OCI-LY7 (cell line): ENCODE results near the gene TECTB. TPM values are rescaled to one million over a fixed set of nuclear protein-coding genes. Genes with fewer than 3 reads are reported as not detected.

ENCODE experiments used
- BruUV-seq: library from RNA; stranded (reverse); fragments of 400-500 nt; replicated peaks from 2 replicates; lab custom pipeline; 2021; lab: Mats Ljungman, UMichigan
- CTCF ChIA-PET: fragments of 300-600 bp; sonication (Branson Sonifier 250); formaldehyde crosslinking; loops from one replicate; lab custom pipeline; 2022; ENCODE audit warnings: antibody characterized with exemption; ENCODE audit not compliant: unreplicated experiment; lab: Charles Lee
- POLR2A ChIA-PET: fragments of 300-600 bp; sonication (Branson Sonifier 250); formaldehyde crosslinking; loops from one replicate; lab custom pipeline; 2022; ENCODE audit warnings: antibody characterized with exemption; lab: Charles Lee
- DNase-seq: peaks from one replicate; pipeline ENCODE4 v3.0.0-alpha.2; 2015; ENCODE audit warnings: low spot score
- H2AFZ ChIP-seq: fragments of 200-600 bp; sonication (generic), shearing (Covaris generic); 2 replicates; pipeline ENCODE4 v1.6.1; 2014; ENCODE audit warnings: mild to moderate bottlenecking, antibody characterized with exemption, low read length, moderate library complexity
- H3K27ac ChIP-seq: fragments of 200-600 bp; sonication (generic); 2 replicates; pipeline ENCODE4 v1.5.1; 2014; ENCODE audit warnings: mixed run types, low read depth, mild to moderate bottlenecking, moderate library complexity, low read length, inconsistent platforms; ENCODE audit not compliant: poor library complexity, severe bottlenecking
- H3K36me3 ChIP-seq: fragments of 200-600 bp; sonication (generic); 2 replicates; pipeline ENCODE4 v1.6.1; 2014; ENCODE audit warnings: mild to moderate bottlenecking, antibody characterized with exemption, low read length, moderate library complexity, mixed read lengths; ENCODE audit not compliant: insufficient read depth
- H3K4me1 ChIP-seq: fragments of 200-600 bp; sonication (generic); 2 replicates; pipeline ENCODE4 v1.5.1; 2014; ENCODE audit warnings: mild to moderate bottlenecking, low read length; ENCODE audit not compliant: insufficient read depth, poor library complexity, severe bottlenecking
- H3K4me2 ChIP-seq: fragments of 200-600 bp; sonication (generic); 2 replicates; pipeline ENCODE4 v1.6.1; 2014; ENCODE audit warnings: mild to moderate bottlenecking, low read length
- H3K4me3 ChIP-seq: fragments of 200-600 bp; sonication (generic); 2 replicates; pipeline ENCODE4 v1.5.1; 2014; ENCODE audit warnings: mild to moderate bottlenecking, low read depth, low read length; ENCODE audit not compliant: poor library complexity, severe bottlenecking
- H3K79me2 ChIP-seq: fragments of 200-600 bp; sonication (generic); 2 replicates; pipeline ENCODE4 v1.6.1; 2016; ENCODE audit warnings: low read depth, mild to moderate bottlenecking, low read length, moderate library complexity, mixed read lengths; ENCODE audit not compliant: insufficient read depth
- H3K9me2 ChIP-seq: fragments of 200-600 bp; sonication (generic); 2 replicates; pipeline ENCODE4 v1.6.1; 2016; ENCODE audit warnings: mild to moderate bottlenecking, low read length, mixed read lengths; ENCODE audit not compliant: insufficient read depth
- H3K9me3 ChIP-seq: fragments of 200-600 bp; sonication (generic); 2 replicates; pipeline ENCODE4 v1.6.1; 2014; ENCODE audit warnings: mild to moderate bottlenecking, mixed run types, low read length, mixed read lengths
- H4K20me1 ChIP-seq: fragments of 200-600 bp; sonication (generic); 2 replicates; pipeline ENCODE4 v1.6.1; 2014; ENCODE audit warnings: mild to moderate bottlenecking, antibody characterized with exemption, low read length, moderate library complexity, mixed read lengths; ENCODE audit not compliant: insufficient read depth
- CTCF ChIP-seq: fragments of 200-600 bp; sonication (generic); conservative IDR thresholded peaks from 2 replicates; pipeline ENCODE4 v1.5.1; 2014; ENCODE audit warnings: mild to moderate bottlenecking, antibody characterized with exemption, low read length, moderate library complexity, mixed read lengths
- EZH2phosphoT487 ChIP-seq: fragments of 200-600 bp; sonication (generic); IDR thresholded peaks from 2 replicates; pipeline ENCODE4 v1.6.1; 2018; ENCODE audit warnings: low read depth, borderline replicate concordance, mild to moderate bottlenecking, mixed run types, antibody characterized with exemption, low read length, moderate library complexity, mixed read lengths
- intact Hi-C: fragments of 100-400 bp; cut with micrococcal nuclease; formaldehyde crosslinking; loops from one replicate; pipeline ENCODE4 v1.10.0; 2022; ENCODE audit not compliant: unreplicated experiment
- total RNA-seq, 2 experiments: library from RNA; depleted of rRNA in 1 of 2; stranded (reverse); fragments of >200 nt in 1 of 2; shearing (Covaris generic) in 1 of 2; gene quantifications; 2 replicates each; pipeline ENCODE4 v1.2.3, GENCODE V29; 2014 to 2022

The TECTB gene
- total RNA-seq, 2 experiments from 2014 or later: not detected

DNA sequence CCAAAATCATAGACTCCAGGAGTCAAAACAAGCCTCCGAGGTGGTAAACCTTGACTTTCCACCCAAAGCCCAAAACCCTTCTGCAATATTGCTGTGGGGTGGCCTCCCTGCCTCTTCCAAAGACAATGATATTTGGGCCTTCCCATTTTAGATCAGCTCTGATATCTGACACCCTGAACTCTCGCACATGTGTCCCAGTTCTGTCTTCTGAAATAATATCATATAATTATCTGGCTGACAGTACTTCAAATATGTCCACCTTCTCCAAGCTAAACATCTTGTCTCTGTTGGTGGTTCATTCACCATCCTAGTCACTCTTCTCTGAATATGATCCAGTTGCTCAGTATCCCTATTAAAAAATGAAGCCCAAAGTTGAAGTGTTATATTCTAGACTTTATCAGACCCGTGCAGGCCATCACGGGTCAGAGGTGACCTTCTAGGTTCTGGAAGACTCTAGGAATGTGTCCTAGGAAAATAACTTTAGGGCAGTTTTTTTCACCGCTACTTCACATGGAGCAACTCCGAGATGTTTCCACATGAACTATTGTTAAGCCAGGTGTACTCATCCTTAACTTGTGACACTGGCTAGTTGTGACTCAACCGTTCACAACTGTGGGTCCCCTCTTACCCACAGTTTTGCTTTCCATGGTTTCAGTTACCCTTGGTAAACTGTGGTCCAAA is 6.3 kb downstream of the TECTB start:
- ChIA-PET CTCF (no interaction called here), POLR2A (no interaction called here)
- no peaks in the 10 kb centered on the region for H3K4me1 ChIP-seq
- H3K4me2 ChIP-seq: no peak overlapping the region
- no peaks in the 10 kb centered on the region for H3K79me2 ChIP-seq
- no peaks in the 10 kb centered on the region for H3K36me3 ChIP-seq
- intact Hi-C loops: no loop called here
- TF ChIP-seq EZH2phosphoT487 (no peak), CTCF (no peak)
- H2AFZ ChIP-seq: no peak overlapping the region
- no peaks in the 10 kb centered on the region for H3K9me3 ChIP-seq
- H3K9me2 ChIP-seq: no peaks in the 10 kb centered on the region
- H4K20me1 ChIP-seq: no peaks in the 10 kb centered on the region
- BruUV-seq: no TSS peak
- DNase-seq: no peak
- no peak overlapping the region for H3K27ac ChIP-seq
- H3K4me3 ChIP-seq: no peak overlapping the region

DNA sequence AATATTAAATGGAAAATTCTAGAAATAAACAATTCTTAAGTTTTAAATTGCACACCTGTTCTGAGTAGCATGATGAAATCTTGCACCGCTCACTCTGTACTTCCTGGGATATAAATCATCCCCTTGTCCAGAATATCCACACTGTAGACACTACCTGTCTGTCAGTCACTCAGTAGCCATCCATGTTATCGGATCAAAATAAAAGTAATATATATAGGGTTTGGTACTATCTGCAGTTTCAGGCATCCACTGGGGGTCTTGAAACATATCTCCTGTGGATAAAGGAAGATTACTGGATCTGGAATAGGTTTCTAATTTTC is 6.8 kb downstream of the TECTB start:
- intact Hi-C loops: no loop called here
- Histone ChIP-seq H3K27ac (no peak overlapping the region), H3K4me2 (no peak overlapping the region), H3K9me2 (no peaks in the 10 kb centered on the region), H3K79me2 (no peaks in the 10 kb centered on the region), H3K4me1 (no peaks in the 10 kb centered on the region), H3K36me3 (no peaks in the 10 kb centered on the region), H2AFZ (no peak overlapping the region), H3K9me3 (no peaks in the 10 kb centered on the region), H3K4me3 (no peak overlapping the region), H4K20me1 (no peaks in the 10 kb centered on the region)
- no TSS peak for BruUV-seq
- ChIA-PET CTCF (no interaction called here), POLR2A (no interaction called here)
- no peak for DNase-seq
- TF ChIP-seq CTCF: no peak
- no peak for TF ChIP-seq EZH2phosphoT487

GRCh38 chr10:112294169-112294568 is 11.0 kb downstream of the TECTB start:
- DNase-seq: no peak
- Histone ChIP-seq H3K79me2 (no peaks in the 10 kb centered on the region), H3K4me1 (no peaks in the 10 kb centered on the region), H2AFZ (no peak overlapping the region), H3K9me3 (no peaks in the 10 kb centered on the region), H3K4me2 (no peak overlapping the region), H3K36me3 (no peaks in the 10 kb centered on the region), H3K27ac (no peak overlapping the region), H3K4me3 (no peak overlapping the region), H3K9me2 (no peaks in the 10 kb centered on the region), H4K20me1 (no peaks in the 10 kb centered on the region)
- POLR2A ChIA-PET: interaction anchor here (1.0 to 1.7 kb wide), 3 partner anchors 8 to 12 kb away, joined by 3 to 4 read pairs (median 3); no protein-coding TSS in a partner anchor
- intact Hi-C loops: no loop called here
- CTCF ChIA-PET: no interaction called here
- no TSS peak for BruUV-seq
- TF ChIP-seq EZH2phosphoT487: no peak
- no peak for TF ChIP-seq CTCF
